GM21390 (cell line): ENCODE data around the gene MFAP3L.

Experiments
- ATAC-seq: cut with Tn5 transposase; IDR thresholded peaks from one replicate; pipeline ENCODE4 v1.9.1; 2021; ENCODE audit not compliant: unreplicated experiment

MFAP3L gene

GRCh38 chr4:169993531-169993930, 32.7 kb downstream of the MFAP3L start:
- ATAC-seq = no peak

DNA sequence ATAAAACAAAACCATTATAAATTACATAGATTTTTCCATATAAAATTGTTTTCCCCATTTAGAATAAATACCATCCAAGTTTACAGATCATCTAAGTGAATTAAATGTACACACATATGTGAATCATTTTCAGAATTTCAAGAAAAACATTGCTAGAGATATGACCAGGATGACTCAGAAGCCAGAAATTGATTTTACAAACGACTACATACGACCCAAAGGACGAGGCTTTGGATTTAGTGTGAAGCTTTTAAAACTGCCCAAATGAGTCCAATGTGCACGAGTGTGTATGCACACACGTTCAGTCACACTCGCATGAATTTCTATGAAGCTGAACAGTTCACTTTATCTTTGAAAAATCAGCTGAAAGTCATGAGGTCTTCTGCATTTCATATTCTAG, 37.9 kb downstream of the MFAP3L start:
- ATAC-seq = no peak

GRCh38 chr4:169987327-169988228, 38.6 kb downstream of the MFAP3L start:
- no peak for ATAC-seq

DNA sequence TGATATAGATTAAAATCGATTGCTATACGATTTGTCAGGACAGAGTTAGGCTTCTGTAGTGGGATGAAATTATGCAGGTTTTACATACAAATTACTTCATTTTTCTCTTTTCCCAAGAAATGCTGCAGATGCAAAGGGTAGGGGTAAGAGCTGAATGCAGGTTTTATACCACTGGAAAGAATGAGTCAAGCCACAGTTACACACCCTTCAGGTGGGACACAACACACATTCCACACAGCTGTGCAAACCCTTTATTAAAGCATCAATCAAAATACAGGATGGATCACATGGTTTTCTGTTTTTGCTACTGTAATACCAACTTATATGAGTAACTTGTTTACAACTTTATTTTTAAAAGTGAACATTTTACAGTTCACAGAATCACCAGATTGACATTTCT, 39.8 kb downstream of the MFAP3L start:
- ATAC-seq = no peak

- ATAC-seq = no peak
Measured at GRCh38 chr4:169985881-169986280, 40.3 kb downstream of the MFAP3L start.

DNA sequence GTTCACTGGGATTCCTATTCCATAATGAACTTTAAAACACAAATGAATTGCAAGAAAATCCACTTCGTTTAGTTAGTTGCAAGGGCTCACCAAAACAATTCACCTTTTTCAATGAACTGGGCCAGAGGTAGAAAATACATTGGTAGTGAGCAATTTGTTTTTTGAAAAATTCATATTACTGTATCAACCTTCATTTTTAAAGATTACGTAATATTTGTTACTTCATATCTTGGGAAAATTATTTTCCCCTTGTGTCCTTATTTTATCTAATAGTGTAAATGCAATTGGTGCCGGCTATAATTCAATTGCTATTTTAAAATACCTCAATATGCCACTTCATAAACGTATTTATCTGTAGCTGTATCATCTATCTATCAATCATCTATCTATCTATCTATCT, 41.5 kb downstream of the MFAP3L start:
- no peak for ATAC-seq

DNA sequence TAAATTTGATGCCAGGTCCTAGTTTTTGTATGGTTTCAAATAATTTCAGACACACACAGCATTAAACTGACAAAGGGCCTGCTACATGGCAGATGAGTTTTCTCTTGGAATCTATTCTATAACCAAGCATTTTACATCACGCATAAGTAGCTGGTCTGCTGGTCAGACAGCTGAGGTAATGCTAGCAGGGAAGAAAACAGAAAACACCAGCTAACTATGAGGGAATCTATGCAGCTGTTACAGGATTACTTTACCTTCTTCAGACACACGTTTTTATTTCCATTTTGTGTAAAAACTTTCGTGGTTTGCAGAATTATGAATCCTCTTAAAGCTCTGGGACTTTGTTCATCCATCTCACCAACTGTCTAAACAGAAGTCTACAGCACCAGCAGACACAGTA, 42.0 kb downstream of the MFAP3L start:
- ATAC-seq = no peak

DNA sequence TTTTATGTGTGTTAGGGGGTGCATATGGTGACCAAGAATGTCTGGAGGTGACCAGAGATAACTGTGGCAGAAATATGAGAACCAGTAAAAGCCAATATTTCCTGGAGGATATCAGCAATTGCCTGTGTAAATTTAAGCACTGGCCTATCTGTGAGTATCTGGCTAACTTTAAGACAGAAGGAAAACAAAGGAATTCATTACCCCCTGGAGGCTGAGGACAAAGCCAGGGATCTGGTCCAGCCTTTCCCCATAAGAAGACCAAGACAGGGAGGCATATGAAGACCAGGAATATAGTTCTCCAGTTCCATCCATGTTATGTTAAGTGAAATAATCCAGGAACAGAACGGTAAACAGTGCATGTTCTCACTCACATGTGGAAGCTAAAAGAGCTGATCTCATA, 49.2 kb downstream of the MFAP3L start:
- ATAC-seq = no peak

- no peak for ATAC-seq
Measured at GRCh38 chr4:169975838-169976796, 50.1 kb downstream of the MFAP3L start.

GRCh38 chr4:169975131-169975837, 50.9 kb downstream of the MFAP3L start:
- no peak for ATAC-seq

- ATAC-seq = no peak
Measured at GRCh38 chr4:169971456-169972015, 54.7 kb downstream of the MFAP3L start.

DNA sequence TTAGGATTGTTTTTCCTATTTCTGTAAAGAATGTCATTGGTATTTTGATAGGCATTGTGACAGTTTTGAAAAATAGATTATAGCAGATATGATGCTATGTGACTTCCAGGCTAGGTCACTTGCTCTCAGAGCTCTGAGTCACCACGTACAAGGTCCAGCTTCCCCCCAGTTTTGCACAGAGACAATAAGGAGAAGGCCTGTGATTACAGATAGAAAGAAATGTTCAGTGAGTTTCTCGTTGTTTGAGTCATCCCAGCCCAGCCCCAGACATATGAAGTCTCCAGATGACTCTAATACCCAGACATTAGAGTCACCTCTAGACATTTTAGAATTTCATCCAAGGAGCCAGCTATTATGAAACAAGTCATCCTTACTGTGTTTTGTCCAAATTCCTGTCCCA, 57.2 kb downstream of the MFAP3L start:
- no peak for ATAC-seq

GRCh38 chr4:169963998-169964397, 62.2 kb downstream of the MFAP3L start:
- no peak for ATAC-seq

GRCh38 chr4:169959254-169959653, 66.9 kb downstream of the MFAP3L start:
- no peak for ATAC-seq

DNA sequence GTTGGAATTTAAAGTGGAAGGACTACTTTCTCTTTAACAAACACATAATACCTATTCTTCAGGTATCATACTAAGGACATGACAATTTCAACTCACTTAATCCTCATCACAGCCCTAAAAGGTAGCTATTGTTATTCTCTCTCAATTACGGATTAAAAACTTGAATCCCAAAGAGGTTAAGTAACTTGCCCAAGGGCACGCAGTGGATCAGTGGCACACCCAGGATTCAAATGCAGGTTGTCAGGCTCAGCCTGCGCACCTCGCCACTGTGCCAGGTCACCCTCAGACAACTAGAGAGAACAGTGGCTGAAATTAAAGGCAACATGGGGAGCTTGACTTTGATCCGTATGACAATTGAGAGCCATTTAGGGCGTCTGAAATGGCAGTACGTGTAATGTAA, 67.6 kb downstream of the MFAP3L start:
- ATAC-seq = no peak

DNA sequence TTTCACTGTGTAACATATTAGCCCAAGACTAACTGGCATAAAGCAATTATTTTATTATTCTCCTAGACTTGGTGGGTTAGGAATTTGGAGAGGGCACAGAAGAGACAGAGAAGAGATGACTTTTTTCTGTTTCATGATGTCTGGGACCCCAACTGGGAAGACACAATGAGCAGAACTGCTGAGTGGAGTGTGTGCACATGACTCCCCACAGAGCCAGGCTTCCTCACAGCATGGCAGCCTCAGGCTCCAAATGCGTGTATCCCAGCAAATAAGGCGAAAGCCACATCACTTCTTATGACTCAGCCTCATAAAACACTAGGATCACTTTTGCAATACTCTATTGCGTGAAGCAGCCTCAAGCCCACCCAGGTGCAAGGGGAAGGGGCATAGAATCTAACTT, 68.4 kb downstream of the MFAP3L start:
- no peak for ATAC-seq

- ATAC-seq = no peak
Measured at GRCh38 chr4:169956091-169956843, 69.9 kb downstream of the MFAP3L start.

DNA sequence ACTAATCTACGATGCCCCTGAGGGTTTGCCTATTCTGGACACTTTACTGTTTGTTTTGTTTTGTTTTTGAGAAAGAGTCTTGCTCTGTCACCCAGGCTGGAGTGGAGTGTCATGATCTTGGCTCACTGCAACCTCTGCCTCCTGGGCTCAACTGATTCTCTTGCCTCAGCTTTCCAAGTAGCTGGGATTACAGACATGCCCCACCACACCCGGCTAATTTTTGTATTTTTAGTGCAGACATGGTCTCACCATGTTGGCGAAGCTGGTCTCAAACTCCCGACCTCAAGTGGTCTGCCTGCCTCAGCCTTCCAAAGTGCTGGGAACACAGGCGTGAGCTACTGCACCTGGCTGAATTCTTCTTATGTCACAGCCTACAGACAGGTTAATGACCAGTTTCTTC, 70.7 kb downstream of the MFAP3L start:
- no peak for ATAC-seq

DNA sequence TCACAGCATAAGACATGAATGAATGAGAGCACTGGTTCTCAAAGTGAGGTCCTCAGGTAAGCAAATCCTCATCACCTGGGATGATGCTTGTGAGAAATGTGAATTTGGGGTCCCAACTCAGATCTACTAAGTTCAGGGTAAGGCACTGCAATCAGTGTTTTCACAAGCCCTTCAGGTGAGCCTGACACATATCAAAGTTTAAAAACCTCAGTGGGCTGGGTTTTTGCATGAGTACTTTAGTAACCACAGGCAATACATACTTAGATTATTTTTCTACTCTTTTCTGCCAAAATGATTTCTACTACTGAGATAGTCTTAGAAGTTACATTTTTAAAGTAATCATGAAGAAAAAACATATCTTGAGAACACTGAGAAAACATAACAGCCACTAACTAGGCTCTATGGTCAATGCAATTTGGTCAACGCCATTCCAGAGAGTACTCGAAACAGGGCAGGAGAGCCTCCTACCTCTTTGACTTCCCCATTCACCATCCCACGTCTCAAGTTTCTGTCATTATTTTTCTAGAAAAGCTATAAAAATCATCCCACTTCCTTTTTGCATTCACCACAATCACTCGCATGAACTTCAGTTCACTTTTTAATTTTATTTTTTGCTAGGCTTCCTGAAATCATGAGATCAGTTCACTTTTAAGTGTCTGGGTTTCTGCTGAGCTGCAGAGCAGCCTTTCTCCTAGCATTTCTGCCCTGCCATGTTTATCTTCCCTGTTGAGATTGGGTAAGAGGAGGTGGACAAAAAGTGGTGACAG, 73.8 kb downstream of the MFAP3L start:
- peak; percentile 63 for ATAC-seq
